WERI-Rb-1 (cell line): Measurements from ENCODE around the gene ARSI.
A peak's percentile ranks its signal among the peaks of the same experiment; 100 is the strongest.

Experiments used
- DNase-seq: peaks from one replicate; pipeline ENCODE4 v3.0.0-alpha.2; 2020
- H3K27ac ChIP-seq: fragments of 250-450 bp; sonication (Bioruptor Pico); 2 replicates; pipeline ENCODE4 v1.5.1; 2020; ENCODE audit warnings: mild to moderate bottlenecking, moderate library complexity
- H3K27me3 ChIP-seq: fragments of 250-450 bp; sonication (Bioruptor Pico); 2 replicates; pipeline ENCODE4 v1.5.1; 2021; ENCODE audit warnings: mild to moderate bottlenecking, low read depth, moderate library complexity; ENCODE audit not compliant: insufficient read depth, severe bottlenecking
- H3K36me3 ChIP-seq: fragments of 250-450 bp; sonication (Bioruptor Pico); 2 replicates; pipeline ENCODE4 v1.5.1; 2020; ENCODE audit warnings: mild to moderate bottlenecking, moderate library complexity
- H3K4me3 ChIP-seq: 2 replicates; pipeline ENCODE4 v1.5.1; 2011; ENCODE audit warnings: low read depth, mild to moderate bottlenecking, control low read depth, low read length
- H3K9me3 ChIP-seq: fragments of 250-450 bp; sonication (Bioruptor Pico); 2 replicates; pipeline ENCODE4 v1.5.1; 2021; ENCODE audit warnings: mild to moderate bottlenecking, moderate library complexity; ENCODE audit not compliant: severe bottlenecking
- TF ChIP-seq, protein P1 (sequence below): IDR thresholded peaks from 2 replicates; pipeline ENCODE4 v1.5.1; 2011; ENCODE audit warnings: low read depth, mild to moderate bottlenecking, control low read depth, inconsistent platforms, low read length

Gene ARSI

DNA sequence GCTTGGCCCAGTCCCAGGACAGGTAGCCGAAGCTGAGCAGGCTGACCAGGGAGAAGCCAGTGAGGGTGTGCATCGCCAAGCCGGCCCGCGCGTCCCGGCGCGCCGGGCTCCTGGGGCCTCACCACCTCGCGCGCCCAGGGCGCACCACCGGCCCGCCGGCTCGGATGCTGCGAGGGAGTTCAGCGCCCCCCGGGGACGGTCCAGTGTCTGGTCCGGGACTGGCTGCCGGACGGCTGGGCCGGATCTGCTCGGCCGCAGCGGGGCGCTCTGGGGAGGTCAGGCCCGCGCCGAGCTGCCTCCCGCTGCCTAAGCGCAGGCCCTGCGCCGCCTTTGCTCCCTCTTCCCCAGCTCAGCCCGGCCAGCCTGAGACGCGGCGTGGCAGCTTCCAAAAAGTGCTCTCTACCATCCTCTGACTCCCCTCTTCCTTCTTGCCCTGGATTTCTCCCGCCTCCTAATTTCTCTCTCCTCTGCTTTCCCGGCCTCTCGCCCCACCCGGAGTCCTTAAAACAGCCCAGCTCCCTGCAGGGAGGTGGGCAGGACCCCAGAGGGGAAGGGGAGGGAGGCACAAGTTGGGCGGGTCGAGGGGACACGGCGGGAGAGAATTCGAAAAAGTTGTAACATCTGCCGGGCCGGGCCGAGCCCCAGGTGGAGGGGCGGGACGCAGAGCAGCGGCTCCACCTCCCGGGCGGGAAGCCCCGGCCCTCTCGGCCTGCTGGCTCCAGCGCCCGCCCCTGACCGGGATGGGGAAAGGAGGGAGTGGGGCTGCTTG, at the start of gene ARSI:
TSS of gene ARSI (minus strand) at position 605 of the 769 bp plus-strand sequence. CDS start at position 73, 532 bp downstream.
- no peaks in the 10 kb centered on the region for H3K9me3 ChIP-seq
- TF ChIP-seq, protein P1, sequence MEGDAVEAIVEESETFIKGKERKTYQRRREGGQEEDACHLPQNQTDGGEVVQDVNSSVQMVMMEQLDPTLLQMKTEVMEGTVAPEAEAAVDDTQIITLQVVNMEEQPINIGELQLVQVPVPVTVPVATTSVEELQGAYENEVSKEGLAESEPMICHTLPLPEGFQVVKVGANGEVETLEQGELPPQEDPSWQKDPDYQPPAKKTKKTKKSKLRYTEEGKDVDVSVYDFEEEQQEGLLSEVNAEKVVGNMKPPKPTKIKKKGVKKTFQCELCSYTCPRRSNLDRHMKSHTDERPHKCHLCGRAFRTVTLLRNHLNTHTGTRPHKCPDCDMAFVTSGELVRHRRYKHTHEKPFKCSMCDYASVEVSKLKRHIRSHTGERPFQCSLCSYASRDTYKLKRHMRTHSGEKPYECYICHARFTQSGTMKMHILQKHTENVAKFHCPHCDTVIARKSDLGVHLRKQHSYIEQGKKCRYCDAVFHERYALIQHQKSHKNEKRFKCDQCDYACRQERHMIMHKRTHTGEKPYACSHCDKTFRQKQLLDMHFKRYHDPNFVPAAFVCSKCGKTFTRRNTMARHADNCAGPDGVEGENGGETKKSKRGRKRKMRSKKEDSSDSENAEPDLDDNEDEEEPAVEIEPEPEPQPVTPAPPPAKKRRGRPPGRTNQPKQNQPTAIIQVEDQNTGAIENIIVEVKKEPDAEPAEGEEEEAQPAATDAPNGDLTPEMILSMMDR: no peak
- peak within 1 kb of the TSS; percentile 65 for H3K27ac ChIP-seq
- H3K4me3 ChIP-seq: no peak within 1 kb of the TSS
- DNase-seq: no peak
- no peaks in the 10 kb centered on the region for H3K36me3 ChIP-seq
- H3K27me3 ChIP-seq: no peaks in the 10 kb centered on the region

DNA sequence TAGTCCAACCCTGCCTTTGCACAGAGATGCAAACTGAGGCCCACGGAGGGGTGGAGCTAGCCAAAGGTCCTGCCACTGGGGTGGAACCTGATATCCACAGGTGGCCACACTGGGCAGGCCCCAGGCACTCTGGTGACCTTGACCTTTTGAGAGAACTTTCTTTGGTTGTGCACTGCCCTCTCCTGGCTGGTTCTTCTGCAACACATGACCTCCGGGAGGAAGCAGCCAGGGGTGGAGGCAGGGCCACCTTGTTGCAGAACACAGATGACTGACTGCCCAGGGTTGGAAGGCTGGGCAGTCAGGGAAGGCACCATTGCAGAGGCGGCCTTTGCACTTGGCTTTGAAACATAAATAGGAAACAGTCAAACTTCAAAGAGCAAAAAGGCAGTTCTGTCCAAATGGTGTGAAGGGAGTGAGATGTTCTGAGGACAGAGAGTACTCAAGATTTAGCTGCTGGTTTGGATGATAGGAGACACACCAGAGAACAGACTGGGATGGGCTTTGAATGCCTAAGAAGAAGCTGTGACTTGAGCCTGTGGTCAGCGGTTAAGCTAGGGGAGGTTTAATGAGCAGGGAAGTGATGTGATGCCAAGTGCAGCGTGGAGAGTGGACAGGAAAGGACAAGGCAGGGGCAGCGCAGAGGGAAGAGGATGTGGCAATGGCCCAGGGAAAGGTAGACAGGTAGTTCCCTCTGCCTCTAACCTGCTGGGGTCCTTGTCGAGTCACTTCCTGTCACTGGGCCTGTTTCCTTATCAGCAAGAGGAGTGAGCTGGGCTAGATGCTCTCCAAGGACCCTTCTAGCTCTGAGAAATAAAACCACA, 48.0 kb upstream of the ARSI start:
- peak; percentile 86 for DNase-seq
- Histone ChIP-seq H3K9me3 (no peaks in the 10 kb centered on the region), H3K27me3 (no peaks in the 10 kb centered on the region), H3K4me3 (no peak overlapping the region), H3K27ac (no peak overlapping the region), H3K36me3 (no peaks in the 10 kb centered on the region)
- TF ChIP-seq, protein P1: peak; percentile 80

DNA sequence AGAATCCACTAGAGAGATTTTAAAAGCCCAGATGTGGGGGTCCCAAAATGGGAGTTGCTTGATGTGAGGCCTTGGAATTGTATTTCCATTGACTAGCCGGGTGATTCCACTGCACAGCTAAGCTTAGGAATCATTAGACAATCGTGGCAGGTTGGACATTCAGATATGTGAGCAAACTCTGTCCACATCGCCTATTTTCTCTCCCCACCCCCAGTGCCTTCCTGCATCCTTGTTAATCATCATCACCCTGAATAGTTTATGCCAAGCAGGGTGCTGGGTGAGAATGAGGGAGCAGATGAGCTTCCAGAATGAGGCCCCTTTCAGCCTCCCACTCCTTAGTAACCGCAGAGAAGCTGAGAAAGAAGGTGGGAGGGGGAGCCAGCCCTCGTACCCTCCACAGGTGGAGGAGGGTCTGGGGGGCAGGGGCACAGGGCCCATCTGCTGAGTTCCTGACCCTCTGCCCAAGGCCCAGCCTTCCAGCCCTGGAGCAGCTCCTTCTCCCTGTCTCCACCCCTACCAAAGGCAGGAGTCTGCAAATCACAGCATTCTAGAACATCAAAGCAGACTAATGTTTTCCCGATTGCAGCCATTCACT, 47.1 kb upstream of the ARSI start:
- no peaks in the 10 kb centered on the region for H3K27me3 ChIP-seq
- TF ChIP-seq, protein P1: no peak
- no peak for DNase-seq
- H3K36me3 ChIP-seq: no peaks in the 10 kb centered on the region
- no peaks in the 10 kb centered on the region for H3K9me3 ChIP-seq
- H3K4me3 ChIP-seq: no peak overlapping the region
- H3K27ac ChIP-seq: no peak overlapping the region

DNA sequence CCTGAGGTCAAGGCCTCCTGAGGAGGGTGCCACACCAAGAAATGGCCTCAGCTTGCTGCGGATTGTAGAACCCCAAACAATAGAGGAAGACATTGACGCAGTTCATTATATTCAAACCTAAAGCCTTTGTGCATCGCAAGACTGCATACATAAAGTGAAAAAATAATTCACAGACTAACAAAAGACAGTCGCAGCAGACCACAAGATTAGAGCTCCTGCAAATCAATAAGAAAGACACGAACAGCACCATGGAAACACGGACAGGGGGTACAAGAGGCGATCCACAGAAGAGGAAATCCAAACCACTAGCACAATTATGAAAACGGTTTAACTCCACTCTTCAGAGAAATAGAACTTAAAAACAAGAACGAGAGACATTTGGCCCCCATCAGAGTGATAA, 44.7 kb upstream of the ARSI start:
- no peak overlapping the region for H3K4me3 ChIP-seq
- H3K27ac ChIP-seq: peak overlapping the region; percentile 35
- H3K27me3 ChIP-seq: no peaks in the 10 kb centered on the region
- no peak for DNase-seq
- H3K36me3 ChIP-seq: no peaks in the 10 kb centered on the region
- TF ChIP-seq, protein P1: no peak
- H3K9me3 ChIP-seq: no peaks in the 10 kb centered on the region

DNA sequence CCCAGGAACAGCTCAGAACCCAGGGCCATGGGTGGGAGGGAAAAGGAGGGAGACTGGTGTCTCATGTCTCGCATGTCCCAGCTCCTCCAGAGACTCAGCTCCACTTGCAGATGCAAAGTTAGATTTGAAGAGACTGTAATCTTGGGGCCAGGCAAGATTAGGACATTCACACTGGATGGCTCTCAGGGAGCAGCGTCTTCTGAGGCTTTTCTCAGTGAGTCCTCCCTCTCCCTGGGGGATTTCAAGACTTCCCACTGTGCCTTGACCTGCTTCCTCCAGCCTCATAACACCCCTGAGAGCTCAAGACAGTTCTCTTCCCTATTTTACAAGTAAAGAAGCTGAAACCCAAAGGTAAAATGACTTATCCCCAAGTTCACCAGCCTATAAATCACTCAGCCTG, 44.3 kb upstream of the ARSI start:
- TF ChIP-seq, protein P1: no peak
- no peaks in the 10 kb centered on the region for H3K36me3 ChIP-seq

More for the DNA sequence above, 44.3 kb upstream of the ARSI start:
- Histone ChIP-seq H3K27me3 (no peaks in the 10 kb centered on the region), H3K27ac (peak overlapping the region; percentile 35), H3K4me3 (no peak overlapping the region), H3K9me3 (no peaks in the 10 kb centered on the region)
- peak; percentile 34 for DNase-seq
